ENCODE data around the gene TNRC18.

The TNRC18 gene

DNA sequence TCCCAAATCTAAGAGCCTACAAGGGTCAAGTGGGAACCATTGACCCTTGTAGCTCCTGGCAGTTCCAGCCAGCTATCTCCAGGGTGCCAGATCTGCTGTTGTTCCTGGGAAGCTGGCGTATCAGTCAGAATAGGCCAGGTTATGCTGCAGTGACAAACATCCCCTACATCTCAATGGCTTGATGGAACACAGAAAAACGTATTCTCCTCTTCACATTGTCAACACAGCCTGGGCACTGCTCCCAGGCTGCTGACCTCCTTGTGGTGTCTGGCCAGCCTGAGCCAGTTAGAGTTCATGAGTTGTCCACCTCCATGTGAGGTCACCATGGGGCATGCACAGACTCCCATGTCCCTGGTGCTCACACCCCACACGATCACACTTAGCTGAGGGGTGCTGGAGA lies 9.5 kb upstream of the TNRC18 start:
- no peak for TF ChIP-seq CTCF (IDR thresholded peaks at IDR 0.05; ENCODE audit: insufficient read depth, low read depth, low read length, missing control alignments)
- H3K4me3 ChIP-seq (ENCODE audit: low read depth, low read length) = no peak overlapping the region
- no peak for DNase-seq (ENCODE audit: low read depth)

GRCh38 chr7:5432691-5433090 lies 9.1 kb upstream of the TNRC18 start:
- H3K4me3 ChIP-seq (ENCODE audit: low read depth, low read length) = no peak overlapping the region
- DNase-seq (ENCODE audit: low read depth) = no peak
- TF ChIP-seq CTCF (IDR thresholded peaks at IDR 0.05; ENCODE audit: insufficient read depth, low read depth, low read length, missing control alignments) = no peak

GRCh38 chr7:5431560-5432015 lies 8.0 kb upstream of the TNRC18 start:
- H3K4me3 ChIP-seq (ENCODE audit: low read depth, low read length) = no peak overlapping the region
- DNase-seq (ENCODE audit: low read depth) = no peak
- TF ChIP-seq CTCF (IDR thresholded peaks at IDR 0.05; ENCODE audit: insufficient read depth, low read depth, low read length, missing control alignments) = no peak

DNA sequence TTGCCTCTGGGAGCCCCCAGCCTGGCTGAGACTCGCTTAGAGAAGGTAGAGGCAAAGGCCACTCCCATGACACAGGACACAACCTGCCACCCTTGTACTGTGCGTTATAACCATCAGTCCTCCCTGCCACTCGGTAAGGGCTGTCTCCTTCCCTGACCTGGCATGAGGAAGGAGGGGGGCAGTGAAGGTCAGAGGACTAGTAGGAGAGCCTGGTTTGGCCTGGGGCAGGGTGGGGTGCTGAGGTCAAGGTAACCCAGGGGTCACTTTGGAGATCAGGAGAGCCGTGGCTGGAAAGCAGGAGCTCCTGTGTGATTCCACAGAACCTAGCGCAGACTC lies 6.9 kb upstream of the TNRC18 start:
- TF ChIP-seq CTCF (IDR thresholded peaks at IDR 0.05; ENCODE audit: insufficient read depth, low read depth, low read length, missing control alignments) = no peak
- DNase-seq (ENCODE audit: low read depth) = no peak
- H3K4me3 ChIP-seq (ENCODE audit: low read depth, low read length) = no peak overlapping the region

DNA sequence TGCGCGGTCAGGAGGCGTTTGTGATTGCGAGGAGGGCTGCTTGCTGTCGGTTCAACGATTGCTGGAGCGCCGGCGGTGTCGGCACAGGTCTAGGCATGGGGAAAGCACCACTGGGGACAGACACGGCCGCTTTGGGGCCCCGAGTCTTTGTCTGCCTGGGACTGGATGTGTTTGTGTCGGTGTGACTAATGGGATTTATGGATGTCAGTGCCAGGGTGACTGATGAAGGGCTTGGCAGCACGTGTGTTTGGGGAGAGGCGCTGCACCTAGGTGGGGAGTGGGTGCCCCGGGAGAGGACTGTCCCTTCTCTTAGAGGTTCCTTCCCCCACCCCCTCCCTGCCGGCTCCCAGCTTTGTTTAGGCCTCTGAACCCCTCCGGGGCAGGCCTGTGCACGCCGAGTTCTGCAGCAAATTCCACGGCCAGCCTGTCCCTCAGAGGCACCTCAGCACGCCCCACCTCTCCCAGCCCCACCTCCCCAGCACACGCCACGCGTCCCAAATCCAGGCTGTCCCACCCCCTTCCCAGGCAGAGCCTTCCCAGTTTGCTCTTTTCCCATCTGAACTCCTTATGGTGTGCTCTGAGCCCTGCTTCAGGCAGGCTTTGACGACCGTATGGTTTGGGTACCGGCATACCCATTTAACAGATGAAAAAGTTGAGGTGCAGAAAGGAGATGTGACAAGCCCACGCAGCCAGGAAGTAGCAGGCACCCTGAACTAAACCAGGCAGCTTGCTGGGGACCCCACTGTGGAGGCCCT lies 6.4 kb upstream of the TNRC18 start:
- no peak overlapping the region for H3K4me3 ChIP-seq (ENCODE audit: low read depth, low read length)
- TF ChIP-seq CTCF (IDR thresholded peaks at IDR 0.05; ENCODE audit: insufficient read depth, low read depth, low read length, missing control alignments) = no peak
- no peak for DNase-seq (ENCODE audit: low read depth)

DNA sequence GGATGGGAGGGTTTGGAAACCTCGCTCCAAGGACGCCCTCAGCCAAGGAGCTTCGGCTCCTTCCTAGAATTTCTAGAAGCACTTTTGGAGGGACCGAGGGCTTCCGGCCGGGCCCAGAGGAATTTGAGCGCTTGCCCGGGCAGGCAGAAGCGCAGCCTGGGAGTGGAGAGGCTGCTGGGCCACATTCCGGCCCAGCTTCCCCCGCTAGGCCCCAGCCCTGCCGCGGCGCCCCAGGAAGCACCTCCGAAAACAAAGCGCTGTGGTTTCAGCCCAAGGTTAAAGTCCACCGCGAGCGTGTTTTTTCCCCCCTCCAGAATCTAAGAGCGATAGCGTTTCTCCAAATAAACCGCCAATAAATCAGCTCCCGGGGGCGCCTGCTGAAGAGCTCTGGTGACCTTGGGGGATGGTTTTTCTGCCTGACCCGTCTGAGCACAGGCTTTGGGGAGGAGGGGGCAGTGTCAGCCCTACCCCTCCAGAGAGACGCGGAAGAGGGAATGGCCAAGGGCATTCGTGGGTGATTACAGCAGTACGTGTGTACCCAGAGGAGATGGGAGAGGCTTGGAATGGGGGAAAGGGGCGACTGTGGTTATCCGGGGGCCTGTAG lies 5.7 kb upstream of the TNRC18 start:
- H3K4me3 ChIP-seq (ENCODE audit: low read depth, low read length) = no peak overlapping the region
- no peak for DNase-seq (ENCODE audit: low read depth)
- TF ChIP-seq CTCF (IDR thresholded peaks at IDR 0.05; ENCODE audit: insufficient read depth, low read depth, low read length, missing control alignments) = no peak
